ENCODE results near the gene NTRK3. TPM values are rescaled to one million over a fixed set of nuclear protein-coding genes. Genes with fewer than 3 reads are reported as not detected.

The NTRK3 gene
- total and polyA plus RNA-seq, 2 experiments from 2014 or later = not detected

GRCh38 chr15:88028024-88028423, 228.5 kb downstream of the NTRK3 start:
- TF ChIP-seq EZH2 (IDR thresholded peaks at IDR 0.05; ENCODE audit: insufficient read depth, poor library complexity, severe bottlenecking) (no peak), EZH2phosphoT487 (IDR thresholded peaks at IDR 0.05; ENCODE audit: insufficient read depth, low read depth) (no peak)
- Histone ChIP-seq H3K9me2 (ENCODE audit: insufficient read depth) (no peaks in the 10 kb centered on the region), H3K4me1 (ENCODE audit: insufficient read depth) (no peaks in the 10 kb centered on the region), H3K4me3 (no peak overlapping the region), H2AFZ (no peak overlapping the region), H3F3A (ENCODE audit: insufficient read depth) (no peaks in the 10 kb centered on the region), H3K36me3 (ENCODE audit: low read depth) (no peaks in the 10 kb centered on the region), H3K27me3 (replicated peaks; ENCODE audit: insufficient read depth) (no peaks in the 10 kb centered on the region), H4K20me1 (ENCODE audit: insufficient read depth) (no peaks in the 10 kb centered on the region), H3K27ac (no peak overlapping the region), H3K79me2 (ENCODE audit: insufficient read depth) (no peaks in the 10 kb centered on the region), H3K4me2 (ENCODE audit: unreplicated experiment) (no peak overlapping the region), H3K9ac (no peak overlapping the region), H3K9me3 (ENCODE audit: low read depth) (no peaks in the 10 kb centered on the region)
- 38 to 47% methylated on average over 1 to 3 of the region's 3 CpGs for WGBS, 2 experiments (ENCODE audit: low coverage in 1 of 2, low lambda C conversion rate in 2 of 2, missing lambda C conversion rate in 2 of 2)
- in situ Hi-C loops (cut with MboI) = no loop called here
- DNase-seq = no peak

- H3K9me3 ChIP-seq (ENCODE audit: low read depth) = no peaks in the 10 kb centered on the region
- H3K4me3 ChIP-seq = no peak overlapping the region
- H3K9ac ChIP-seq = no peak overlapping the region
- no peak overlapping the region for H3K27ac ChIP-seq
- in situ Hi-C loops (cut with MboI) = no loop called here
- 61 to 71% methylated on average over 5 of the region's 5 CpGs for WGBS, 2 experiments (ENCODE audit: low coverage in 1 of 2, low lambda C conversion rate in 2 of 2, missing lambda C conversion rate in 2 of 2)
- no peak for DNase-seq
- H4K20me1 ChIP-seq (ENCODE audit: insufficient read depth) = no peaks in the 10 kb centered on the region
- no peaks in the 10 kb centered on the region for H3K4me1 ChIP-seq (ENCODE audit: insufficient read depth)
- no peaks in the 10 kb centered on the region for H3K9me2 ChIP-seq (ENCODE audit: insufficient read depth)
- TF ChIP-seq EZH2 (IDR thresholded peaks at IDR 0.05; ENCODE audit: insufficient read depth, poor library complexity, severe bottlenecking) (no peak), EZH2phosphoT487 (IDR thresholded peaks at IDR 0.05; ENCODE audit: insufficient read depth, low read depth) (no peak)
- no peak overlapping the region for H3K4me2 ChIP-seq (ENCODE audit: unreplicated experiment)
- no peaks in the 10 kb centered on the region for H3K79me2 ChIP-seq (ENCODE audit: insufficient read depth)
- H2AFZ ChIP-seq = no peak overlapping the region
- H3K36me3 ChIP-seq (ENCODE audit: low read depth) = no peaks in the 10 kb centered on the region
- no peaks in the 10 kb centered on the region for H3K27me3 ChIP-seq (replicated peaks; ENCODE audit: insufficient read depth)
- no peaks in the 10 kb centered on the region for H3F3A ChIP-seq (ENCODE audit: insufficient read depth)
Measured at GRCh38 chr15:88023914-88024313, 232.6 kb downstream of the NTRK3 start.

GRCh38 chr15:88022716-88023115, 233.8 kb downstream of the NTRK3 start:
- TF ChIP-seq EZH2 (IDR thresholded peaks at IDR 0.05; ENCODE audit: insufficient read depth, poor library complexity, severe bottlenecking) = no peak
- TF ChIP-seq EZH2phosphoT487 (IDR thresholded peaks at IDR 0.05; ENCODE audit: insufficient read depth, low read depth) = no peak
- no peaks in the 10 kb centered on the region for H3K4me1 ChIP-seq (ENCODE audit: insufficient read depth)
- no peak overlapping the region for H2AFZ ChIP-seq
- no peaks in the 10 kb centered on the region for H3F3A ChIP-seq (ENCODE audit: insufficient read depth)
- H3K9ac ChIP-seq = no peak overlapping the region
- H3K27ac ChIP-seq = no peak overlapping the region
- no peak overlapping the region for H3K4me2 ChIP-seq (ENCODE audit: unreplicated experiment)
- H3K27me3 ChIP-seq (replicated peaks; ENCODE audit: insufficient read depth) = no peaks in the 10 kb centered on the region
- H3K9me3 ChIP-seq (ENCODE audit: low read depth) = no peaks in the 10 kb centered on the region
- no peak for DNase-seq
- H3K36me3 ChIP-seq (ENCODE audit: low read depth) = no peaks in the 10 kb centered on the region
- in situ Hi-C loops (cut with MboI) = no loop called here
- H3K9me2 ChIP-seq (ENCODE audit: insufficient read depth) = no peaks in the 10 kb centered on the region
- WGBS, 2 experiments (ENCODE audit: low coverage in 1 of 2, low lambda C conversion rate in 2 of 2, missing lambda C conversion rate in 2 of 2) = 8 to 9% methylated on average over 2 of the region's 2 CpGs
- H4K20me1 ChIP-seq (ENCODE audit: insufficient read depth) = no peaks in the 10 kb centered on the region
- no peak overlapping the region for H3K4me3 ChIP-seq
- H3K79me2 ChIP-seq (ENCODE audit: insufficient read depth) = no peaks in the 10 kb centered on the region

- Histone ChIP-seq H3K27me3 (replicated peaks; ENCODE audit: insufficient read depth) (no peaks in the 10 kb centered on the region), H3K79me2 (ENCODE audit: insufficient read depth) (no peaks in the 10 kb centered on the region), H3K4me1 (ENCODE audit: insufficient read depth) (no peaks in the 10 kb centered on the region), H3K9me2 (ENCODE audit: insufficient read depth) (no peaks in the 10 kb centered on the region), H3K9me3 (ENCODE audit: low read depth) (no peaks in the 10 kb centered on the region), H3K4me3 (no peak overlapping the region), H2AFZ (no peak overlapping the region), H3K4me2 (ENCODE audit: unreplicated experiment) (no peak overlapping the region), H3F3A (ENCODE audit: insufficient read depth) (no peaks in the 10 kb centered on the region), H4K20me1 (ENCODE audit: insufficient read depth) (no peaks in the 10 kb centered on the region), H3K9ac (no peak overlapping the region), H3K36me3 (ENCODE audit: low read depth) (no peaks in the 10 kb centered on the region), H3K27ac (no peak overlapping the region)
- in situ Hi-C loops (cut with MboI) = no loop called here
- no peak for DNase-seq
- WGBS, 2 experiments (ENCODE audit: low coverage in 1 of 2, low lambda C conversion rate in 2 of 2, missing lambda C conversion rate in 2 of 2) = 28 to 32% methylated on average over 4 of the region's 4 CpGs
- TF ChIP-seq EZH2 (IDR thresholded peaks at IDR 0.05; ENCODE audit: insufficient read depth, poor library complexity, severe bottlenecking) = no peak
- no peak for TF ChIP-seq EZH2phosphoT487 (IDR thresholded peaks at IDR 0.05; ENCODE audit: insufficient read depth, low read depth)
Measured at GRCh38 chr15:88021601-88022000, 234.9 kb downstream of the NTRK3 start.

GRCh38 chr15:88020806-88021205, 235.7 kb downstream of the NTRK3 start:
- H3K79me2 ChIP-seq (ENCODE audit: insufficient read depth) = no peaks in the 10 kb centered on the region
- no peak overlapping the region for H3K4me2 ChIP-seq (ENCODE audit: unreplicated experiment)
- TF ChIP-seq EZH2 (IDR thresholded peaks at IDR 0.05; ENCODE audit: insufficient read depth, poor library complexity, severe bottlenecking) (no peak), EZH2phosphoT487 (IDR thresholded peaks at IDR 0.05; ENCODE audit: insufficient read depth, low read depth) (no peak)
- in situ Hi-C loops (cut with MboI) = no loop called here
- no peaks in the 10 kb centered on the region for H3K4me1 ChIP-seq (ENCODE audit: insufficient read depth)
- DNase-seq = no peak
- no peak overlapping the region for H3K4me3 ChIP-seq
- H3K9ac ChIP-seq = no peak overlapping the region
- no peaks in the 10 kb centered on the region for H3K27me3 ChIP-seq (replicated peaks; ENCODE audit: insufficient read depth)
- no peak overlapping the region for H3K27ac ChIP-seq
- no peaks in the 10 kb centered on the region for H3K36me3 ChIP-seq (ENCODE audit: low read depth)
- 2% methylated on average over 3 of the region's 3 CpGs for WGBS, 2 experiments (ENCODE audit: low coverage in 1 of 2, low lambda C conversion rate in 2 of 2, missing lambda C conversion rate in 2 of 2)
- no peaks in the 10 kb centered on the region for H4K20me1 ChIP-seq (ENCODE audit: insufficient read depth)
- H2AFZ ChIP-seq = no peak overlapping the region
- no peaks in the 10 kb centered on the region for H3K9me2 ChIP-seq (ENCODE audit: insufficient read depth)
- H3K9me3 ChIP-seq (ENCODE audit: low read depth) = no peaks in the 10 kb centered on the region
- no peaks in the 10 kb centered on the region for H3F3A ChIP-seq (ENCODE audit: insufficient read depth)
